ENCODE results near the gene CXCR5.

CXCR5 gene

DNA sequence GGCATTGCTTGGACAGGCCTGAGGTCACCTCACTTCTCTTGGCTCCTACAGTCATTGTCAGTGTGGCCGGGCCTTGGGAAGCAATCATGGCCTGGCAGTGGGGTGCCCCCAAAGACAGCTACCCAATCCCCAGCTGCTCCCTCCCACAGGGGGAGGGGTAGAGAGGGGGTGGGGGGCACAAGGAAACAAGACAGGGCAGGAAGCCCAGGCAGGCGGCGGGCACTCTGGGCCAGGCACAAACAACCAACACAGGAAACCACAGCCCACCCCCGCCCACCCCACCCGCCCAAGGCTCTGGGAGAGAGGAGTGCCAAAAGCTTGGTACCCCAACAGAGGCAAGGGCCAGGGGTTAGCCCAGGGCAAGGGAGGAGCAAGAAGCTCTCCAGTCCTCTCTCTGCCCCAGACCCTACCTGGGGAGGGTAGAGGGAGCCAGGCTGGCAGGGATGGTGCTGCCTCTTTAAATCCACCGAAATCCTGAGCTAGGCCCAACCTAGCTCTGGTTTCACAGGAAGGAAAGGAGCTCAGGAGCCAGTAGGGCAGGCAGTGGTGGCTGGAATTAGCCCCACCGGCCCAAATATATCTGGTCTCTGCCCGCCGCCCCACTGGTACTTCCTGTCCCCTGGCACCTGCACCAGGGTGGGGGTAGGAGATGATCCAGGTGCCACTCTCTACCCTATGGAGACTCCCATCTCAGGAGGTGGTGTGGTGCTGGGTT is 29.9 kb downstream of the CXCR5 start:
- no peak overlapping the region for H3K27ac ChIP-seq (ENCODE audit: low read length)
- H3K4me1 ChIP-seq (ENCODE audit: control insufficient read depth, insufficient read depth, low read length) = peaks cover 43% of the 10 kb centered on the region
- no peaks in the 10 kb centered on the region for H3K36me3 ChIP-seq (ENCODE audit: control insufficient read depth, insufficient read depth, low read length)
- no CpG with 5 or more reads among the region's 9 CpGs for WGBS (ENCODE audit: insufficient coverage, insufficient read length)
- no peaks in the 10 kb centered on the region for H3K9me3 ChIP-seq (ENCODE audit: control insufficient read depth, insufficient read depth, low read length)
- H3K4me3 ChIP-seq (ENCODE audit: low read length) = no peak overlapping the region
- no peaks in the 10 kb centered on the region for H3K27me3 ChIP-seq (ENCODE audit: control insufficient read depth, insufficient read depth, low read length)
- DNase-seq (ENCODE audit: low read depth, low spot score) = no peak

DNA sequence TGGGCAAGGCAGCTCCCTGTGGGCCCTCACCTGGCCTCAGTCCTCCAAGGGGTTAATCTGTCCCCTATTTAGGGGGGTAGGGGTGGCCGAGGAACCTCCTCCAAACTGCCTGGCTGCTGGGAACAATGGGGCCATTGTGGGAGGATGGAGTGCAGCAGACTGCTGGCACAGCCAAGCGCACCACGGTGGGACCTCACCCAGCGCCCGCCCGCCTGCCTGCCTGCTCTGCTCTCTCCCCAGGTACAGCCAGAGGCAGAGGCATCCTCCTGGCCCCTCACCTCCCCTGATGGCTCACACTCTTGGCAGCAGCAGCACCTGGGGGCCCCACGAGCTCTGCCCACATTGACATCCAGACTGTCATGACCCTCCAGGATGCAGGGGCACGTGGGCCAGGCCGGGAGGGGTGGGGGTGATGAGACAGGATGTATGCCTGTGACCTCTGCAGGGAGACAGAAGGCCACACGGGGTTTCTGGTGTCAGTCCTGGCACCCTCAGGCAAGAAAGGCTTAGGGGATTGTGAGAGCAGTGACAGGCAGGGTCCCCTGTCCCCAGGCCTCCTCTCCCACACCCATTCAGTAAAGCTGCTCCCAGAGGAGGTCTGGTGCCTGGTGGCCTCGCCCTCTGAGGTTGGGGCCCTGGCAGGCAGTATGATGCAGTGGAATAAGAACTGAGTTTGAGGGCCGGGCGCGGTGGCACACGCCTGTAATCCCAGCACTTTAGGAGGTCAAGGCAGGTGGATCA is 30.7 kb downstream of the CXCR5 start:
- no peak for DNase-seq (ENCODE audit: low read depth, low spot score)
- Histone ChIP-seq H3K9me3 (ENCODE audit: control insufficient read depth, insufficient read depth, low read length) (no peaks in the 10 kb centered on the region), H3K4me3 (ENCODE audit: low read length) (no peak overlapping the region), H3K4me1 (ENCODE audit: control insufficient read depth, insufficient read depth, low read length) (peaks cover 42% of the 10 kb centered on the region), H3K27ac (ENCODE audit: low read length) (no peak overlapping the region), H3K27me3 (ENCODE audit: control insufficient read depth, insufficient read depth, low read length) (no peaks in the 10 kb centered on the region), H3K36me3 (ENCODE audit: control insufficient read depth, insufficient read depth, low read length) (no peaks in the 10 kb centered on the region)
- no CpG with 5 or more reads among the region's 15 CpGs for WGBS (ENCODE audit: insufficient coverage, insufficient read length)

GRCh38 chr11:118914987-118915386 is 31.3 kb downstream of the CXCR5 start:
- Histone ChIP-seq H3K4me1 (ENCODE audit: control insufficient read depth, insufficient read depth, low read length) (peaks cover 37% of the 10 kb centered on the region), H3K27ac (ENCODE audit: low read length) (no peak overlapping the region), H3K36me3 (ENCODE audit: control insufficient read depth, insufficient read depth, low read length) (no peaks in the 10 kb centered on the region), H3K4me3 (ENCODE audit: low read length) (no peak overlapping the region), H3K9me3 (ENCODE audit: control insufficient read depth, insufficient read depth, low read length) (no peaks in the 10 kb centered on the region), H3K27me3 (ENCODE audit: control insufficient read depth, insufficient read depth, low read length) (no peaks in the 10 kb centered on the region)
- WGBS (ENCODE audit: insufficient coverage, insufficient read length) = no CpG with 5 or more reads among the region's 4 CpGs
- DNase-seq (ENCODE audit: low read depth, low spot score) = no peak

DNA sequence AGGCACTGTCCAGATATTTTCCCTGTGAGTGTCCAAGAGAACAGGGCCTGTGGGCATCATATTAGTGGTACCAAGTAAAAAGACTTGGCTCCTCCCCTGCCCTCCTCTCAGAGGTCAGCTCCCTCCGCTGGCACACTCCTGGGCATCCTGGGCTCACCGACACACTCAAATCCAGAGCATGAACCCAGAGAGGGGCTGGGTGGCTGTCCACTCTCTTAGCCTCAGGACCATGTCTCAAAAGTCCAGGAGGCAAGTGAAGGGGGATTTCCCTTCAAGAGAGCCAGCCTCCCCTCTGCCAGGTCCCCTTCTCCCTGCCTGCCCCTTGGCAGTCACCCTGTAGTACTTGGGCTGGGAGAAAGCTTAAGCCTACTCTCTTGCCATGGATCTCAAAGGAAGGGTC is 31.7 kb downstream of the CXCR5 start:
- H3K9me3 ChIP-seq (ENCODE audit: control insufficient read depth, insufficient read depth, low read length) = no peaks in the 10 kb centered on the region
- H3K36me3 ChIP-seq (ENCODE audit: control insufficient read depth, insufficient read depth, low read length) = no peaks in the 10 kb centered on the region
- H3K27me3 ChIP-seq (ENCODE audit: control insufficient read depth, insufficient read depth, low read length) = no peaks in the 10 kb centered on the region
- peaks cover 38% of the 10 kb centered on the region for H3K4me1 ChIP-seq (ENCODE audit: control insufficient read depth, insufficient read depth, low read length)
- WGBS (ENCODE audit: insufficient coverage, insufficient read length) = no CpG with 5 or more reads among the region's 2 CpGs
- no peak overlapping the region for H3K27ac ChIP-seq (ENCODE audit: low read length)
- no peak overlapping the region for H3K4me3 ChIP-seq (ENCODE audit: low read length)
- no peak for DNase-seq (ENCODE audit: low read depth, low spot score)

DNA sequence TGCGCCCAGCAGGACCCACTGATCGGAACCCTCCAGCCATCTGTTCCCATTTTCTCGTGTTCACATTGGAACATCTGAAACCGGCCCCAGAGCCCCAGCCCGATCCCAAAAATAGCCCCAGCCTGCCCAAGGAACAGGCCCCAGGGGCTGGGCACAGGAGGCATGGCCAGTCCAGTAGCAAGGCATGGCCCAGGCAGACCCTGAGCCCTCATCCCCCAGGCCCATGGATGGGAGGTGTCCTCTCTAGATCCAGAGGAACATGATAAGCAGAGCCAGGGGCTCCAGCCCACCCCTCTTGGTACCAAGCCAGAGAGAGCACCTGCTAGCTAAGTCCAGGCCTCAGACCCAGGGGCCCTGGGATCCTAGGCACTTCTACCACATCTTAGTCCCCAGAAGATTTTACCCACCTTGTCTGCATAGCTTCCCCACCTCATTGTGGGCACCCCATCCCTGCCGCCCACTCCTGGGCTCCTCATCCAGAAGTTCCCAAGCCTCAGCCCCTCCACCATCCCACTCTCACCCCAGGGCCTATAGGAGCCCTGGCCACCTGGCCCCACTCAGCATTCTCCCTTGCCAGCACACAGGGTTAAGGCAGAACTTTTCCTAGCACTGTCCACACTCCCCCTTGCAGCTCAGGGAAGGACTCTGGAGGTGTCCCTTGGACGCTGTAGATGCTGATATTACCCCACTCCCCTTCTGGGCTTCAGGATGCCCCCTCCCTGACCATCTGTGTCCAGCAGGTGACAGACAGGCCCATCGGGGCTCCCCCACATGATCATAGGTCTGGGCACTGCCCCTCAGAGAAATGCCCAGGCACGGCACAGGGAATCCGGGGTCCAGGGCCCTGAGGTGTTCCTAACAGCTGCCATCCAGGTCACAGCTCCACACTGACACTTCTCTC is 32.5 kb downstream of the CXCR5 start:
- H3K4me1 ChIP-seq (ENCODE audit: control insufficient read depth, insufficient read depth, low read length) = peaks cover 42% of the 10 kb centered on the region
- no CpG with 5 or more reads among the region's 10 CpGs for WGBS (ENCODE audit: insufficient coverage, insufficient read length)

GRCh38 chr11:118916842-118917388 is 33.2 kb downstream of the CXCR5 start:
- DNase-seq (ENCODE audit: low read depth, low spot score) = no peak
- H3K27ac ChIP-seq (ENCODE audit: low read length) = no peak overlapping the region

More for the DNA sequence above, 32.5 kb downstream of the CXCR5 start:
- Histone ChIP-seq H3K4me3 (ENCODE audit: low read length) (no peak overlapping the region), H3K9me3 (ENCODE audit: control insufficient read depth, insufficient read depth, low read length) (no peaks in the 10 kb centered on the region), H3K27ac (ENCODE audit: low read length) (no peak overlapping the region), H3K36me3 (ENCODE audit: control insufficient read depth, insufficient read depth, low read length) (no peaks in the 10 kb centered on the region), H3K27me3 (ENCODE audit: control insufficient read depth, insufficient read depth, low read length) (no peaks in the 10 kb centered on the region)
- DNase-seq (ENCODE audit: low read depth, low spot score) = no peak

DNA sequence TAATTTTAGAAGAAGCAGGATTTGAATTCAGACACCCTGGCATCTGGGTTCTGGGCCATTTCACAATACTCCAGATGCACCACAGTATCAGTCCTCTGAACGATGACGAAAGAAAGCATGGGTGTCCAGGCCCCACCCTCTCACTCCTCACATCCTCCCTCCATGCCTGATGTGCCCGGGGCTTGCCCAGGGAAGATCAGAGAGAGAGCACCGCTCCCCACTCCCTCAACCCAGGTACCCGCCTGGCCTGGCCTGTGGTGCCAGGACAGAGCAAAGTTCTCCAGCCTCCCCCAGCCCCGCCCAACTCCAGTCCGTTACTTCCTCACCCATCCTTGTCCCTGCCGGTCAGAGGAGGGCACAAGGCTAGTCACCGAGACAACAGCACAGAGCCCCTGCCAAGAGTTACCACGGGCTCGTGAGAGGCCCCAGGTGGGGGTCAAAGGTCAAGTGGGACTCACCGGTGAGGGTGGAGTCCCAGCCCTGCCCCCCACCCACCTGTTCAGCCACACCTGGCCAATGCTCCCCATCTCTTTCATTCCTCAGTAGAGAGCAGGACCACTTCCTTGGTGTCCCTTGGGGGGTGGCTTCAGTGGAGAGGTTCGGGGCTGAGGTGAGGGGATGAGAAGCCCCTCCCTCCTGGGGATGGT is 33.9 kb downstream of the CXCR5 start:
- Histone ChIP-seq H3K27ac (ENCODE audit: low read length) (no peak overlapping the region), H3K4me3 (ENCODE audit: low read length) (no peak overlapping the region)

More at GRCh38 chr11:118916842-118917388, 33.2 kb downstream of the CXCR5 start:
- WGBS (ENCODE audit: insufficient coverage, insufficient read length) = no CpG with 5 or more reads among the region's 8 CpGs
- Histone ChIP-seq H3K4me1 (ENCODE audit: control insufficient read depth, insufficient read depth, low read length) (peaks cover 43% of the 10 kb centered on the region), H3K27me3 (ENCODE audit: control insufficient read depth, insufficient read depth, low read length) (no peaks in the 10 kb centered on the region), H3K4me3 (ENCODE audit: low read length) (no peak overlapping the region), H3K36me3 (ENCODE audit: control insufficient read depth, insufficient read depth, low read length) (no peaks in the 10 kb centered on the region), H3K9me3 (ENCODE audit: control insufficient read depth, insufficient read depth, low read length) (no peaks in the 10 kb centered on the region)

DNA sequence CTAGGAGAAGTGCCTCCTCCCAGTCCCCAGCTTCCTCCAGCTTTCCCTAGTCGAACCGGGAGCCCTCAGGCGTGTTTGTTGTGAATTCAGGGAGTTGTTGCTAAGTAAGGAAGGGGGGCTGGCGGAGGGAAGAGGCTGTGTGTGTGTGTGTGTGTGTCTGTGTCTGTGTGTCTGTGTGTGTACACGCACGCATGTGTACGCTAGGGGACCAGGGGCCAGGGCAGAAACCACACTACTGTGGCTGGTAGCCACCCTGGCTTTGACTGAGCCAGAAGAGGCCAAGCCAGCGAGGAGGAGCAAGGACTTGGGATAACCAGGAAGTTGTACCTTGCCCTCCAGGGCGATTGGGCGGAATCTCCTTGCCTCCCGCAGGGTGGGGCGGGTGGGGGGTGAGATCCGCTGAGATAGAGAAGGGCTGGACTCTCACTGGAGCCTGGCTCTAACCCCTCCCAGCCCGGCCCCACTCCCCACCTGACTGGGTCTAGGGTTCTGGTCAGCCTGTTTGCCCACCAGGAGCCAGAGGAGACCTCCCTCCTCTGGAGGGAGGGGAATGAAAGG is 34.5 kb downstream of the CXCR5 start:
- Histone ChIP-seq H3K4me1 (ENCODE audit: control insufficient read depth, insufficient read depth, low read length) (peaks cover 42% of the 10 kb centered on the region), H3K9me3 (ENCODE audit: control insufficient read depth, insufficient read depth, low read length) (no peaks in the 10 kb centered on the region), H3K27ac (ENCODE audit: low read length) (no peak overlapping the region), H3K36me3 (ENCODE audit: control insufficient read depth, insufficient read depth, low read length) (no peaks in the 10 kb centered on the region), H3K4me3 (ENCODE audit: low read length) (no peak overlapping the region), H3K27me3 (ENCODE audit: control insufficient read depth, insufficient read depth, low read length) (no peaks in the 10 kb centered on the region)
- DNase-seq (ENCODE audit: low read depth, low spot score) = no peak
- WGBS (ENCODE audit: insufficient coverage, insufficient read length) = no CpG with 5 or more reads among the region's 14 CpGs

More for the DNA sequence above, 33.9 kb downstream of the CXCR5 start:
- H3K27me3 ChIP-seq (ENCODE audit: control insufficient read depth, insufficient read depth, low read length) = no peaks in the 10 kb centered on the region
- peaks cover 47% of the 10 kb centered on the region for H3K4me1 ChIP-seq (ENCODE audit: control insufficient read depth, insufficient read depth, low read length)
- DNase-seq (ENCODE audit: low read depth, low spot score) = no peak
- WGBS (ENCODE audit: insufficient coverage, insufficient read length) = no CpG with 5 or more reads among the region's 13 CpGs
- H3K36me3 ChIP-seq (ENCODE audit: control insufficient read depth, insufficient read depth, low read length) = no peaks in the 10 kb centered on the region
- H3K9me3 ChIP-seq (ENCODE audit: control insufficient read depth, insufficient read depth, low read length) = no peaks in the 10 kb centered on the region

GRCh38 chr11:118918686-118919280 is 35.1 kb downstream of the CXCR5 start:
- no peak for DNase-seq (ENCODE audit: low read depth, low spot score)
- no peaks in the 10 kb centered on the region for H3K9me3 ChIP-seq (ENCODE audit: control insufficient read depth, insufficient read depth, low read length)
- no CpG with 5 or more reads among the region's 13 CpGs for WGBS (ENCODE audit: insufficient coverage, insufficient read length)
- no peak overlapping the region for H3K27ac ChIP-seq (ENCODE audit: low read length)
- H3K4me3 ChIP-seq (ENCODE audit: low read length) = no peak overlapping the region
- H3K4me1 ChIP-seq (ENCODE audit: control insufficient read depth, insufficient read depth, low read length) = peaks cover 43% of the 10 kb centered on the region
- no peaks in the 10 kb centered on the region for H3K27me3 ChIP-seq (ENCODE audit: control insufficient read depth, insufficient read depth, low read length)
- no peaks in the 10 kb centered on the region for H3K36me3 ChIP-seq (ENCODE audit: control insufficient read depth, insufficient read depth, low read length)
